Activated B cell treated with CpG ODN at 0.5 μM for 24 hours (primary cell): Measurements from ENCODE around the gene SGMS2. TPM values are rescaled to one million over a fixed set of nuclear protein-coding genes. Genes with fewer than 3 reads are reported as not detected.

ENCODE experiments used
- ATAC-seq: fragments of 200-7000 bp; cut with Tn5 transposase; one replicate; pipeline ENCODE4 v1.10.0; 2021; ENCODE audit warnings: low read depth, mild to moderate bottlenecking, moderate library complexity
- CTCF ChIA-PET: fragments of 350-600 bp; sonication (Branson Sonifier 250); formaldehyde crosslinking; loops from one replicate; lab custom pipeline; 2021; ENCODE audit warnings: antibody characterized with exemption; lab: Charles Lee
- POLR2A ChIA-PET: fragments of 350-600 bp; sonication (Branson Sonifier 250); formaldehyde crosslinking; loops from one replicate; lab custom pipeline; 2021; ENCODE audit warnings: antibody characterized with exemption; lab: Charles Lee
- DNase-seq: peaks from one replicate; pipeline ENCODE4 v3.0.0; 2022
- H3K27ac Mint-ChIP-seq: one replicate; pipeline ENCODE4 v1.8.0; 2020; ENCODE audit warnings: mixed read lengths
- H3K27me3 Mint-ChIP-seq: one replicate; pipeline ENCODE4 v1.8.0; 2021; ENCODE audit warnings: mixed read lengths
- H3K36me3 Mint-ChIP-seq: one replicate; pipeline ENCODE4 v1.8.0; 2021; ENCODE audit warnings: low read depth, mixed read lengths
- H3K4me1 Mint-ChIP-seq: one replicate; pipeline ENCODE4 v1.8.0; 2021; ENCODE audit warnings: mixed read lengths
- H3K4me3 Mint-ChIP-seq: one replicate; pipeline ENCODE4 v1.8.0; 2020; ENCODE audit warnings: mild to moderate bottlenecking, mixed read lengths
- H3K9me3 Mint-ChIP-seq: one replicate; pipeline ENCODE4 v1.8.0; 2020; ENCODE audit warnings: mixed read lengths
- intact Hi-C: fragments of 100-400 bp; cut with micrococcal nuclease; formaldehyde crosslinking; loops from one replicate; pipeline ENCODE4 v1.15.1; 2024
- total RNA-seq: library from RNA; stranded (reverse); gene quantifications from 2 replicates; pipeline ENCODE4 v1.2.3, GENCODE V29; 2022
- TF ChIP-seq, protein P1 (sequence below): fragments of 200-600 bp; IDR thresholded peaks from one replicate; pipeline ENCODE4 v1.8.0; 2022; ENCODE audit warnings: antibody characterized with exemption, mild to moderate bottlenecking

SGMS2 gene
- total RNA-seq, 1 donor from 2014 or later: not detected

DNA sequence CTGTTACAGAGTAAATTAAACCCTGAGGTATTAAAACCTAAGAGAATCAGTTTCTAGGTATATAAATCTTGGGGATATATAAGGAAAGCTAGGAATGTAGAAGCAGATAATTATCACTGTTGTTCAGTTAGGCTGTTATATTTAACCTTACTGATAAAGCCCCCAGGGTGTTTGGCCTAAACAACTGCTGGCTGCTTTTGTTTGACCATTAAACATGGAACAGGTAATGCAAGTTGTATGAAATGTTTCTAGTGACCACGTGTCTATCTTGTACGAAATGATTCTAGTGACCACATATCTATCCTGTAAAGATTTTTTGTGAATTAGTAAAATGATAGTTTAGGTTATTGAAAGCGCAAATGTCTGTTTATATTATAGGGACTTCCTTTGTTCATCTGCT is 52.6 kb downstream of the SGMS2 start:
- DNase-seq (no peak), ATAC-seq (no peak)
- intact Hi-C loops: no loop called here
- ChIA-PET POLR2A (no interaction called here), CTCF (no interaction called here)
- Mint-ChIP-seq H3K4me3 (no peak overlapping the region), H3K36me3 (no peaks in the 10 kb centered on the region), H3K27ac (no peak overlapping the region), H3K4me1 (no peaks in the 10 kb centered on the region), H3K9me3 (peaks cover 3% of the 10 kb centered on the region), H3K27me3 (peaks cover 11% of the 10 kb centered on the region)
- TF ChIP-seq, protein P1, sequence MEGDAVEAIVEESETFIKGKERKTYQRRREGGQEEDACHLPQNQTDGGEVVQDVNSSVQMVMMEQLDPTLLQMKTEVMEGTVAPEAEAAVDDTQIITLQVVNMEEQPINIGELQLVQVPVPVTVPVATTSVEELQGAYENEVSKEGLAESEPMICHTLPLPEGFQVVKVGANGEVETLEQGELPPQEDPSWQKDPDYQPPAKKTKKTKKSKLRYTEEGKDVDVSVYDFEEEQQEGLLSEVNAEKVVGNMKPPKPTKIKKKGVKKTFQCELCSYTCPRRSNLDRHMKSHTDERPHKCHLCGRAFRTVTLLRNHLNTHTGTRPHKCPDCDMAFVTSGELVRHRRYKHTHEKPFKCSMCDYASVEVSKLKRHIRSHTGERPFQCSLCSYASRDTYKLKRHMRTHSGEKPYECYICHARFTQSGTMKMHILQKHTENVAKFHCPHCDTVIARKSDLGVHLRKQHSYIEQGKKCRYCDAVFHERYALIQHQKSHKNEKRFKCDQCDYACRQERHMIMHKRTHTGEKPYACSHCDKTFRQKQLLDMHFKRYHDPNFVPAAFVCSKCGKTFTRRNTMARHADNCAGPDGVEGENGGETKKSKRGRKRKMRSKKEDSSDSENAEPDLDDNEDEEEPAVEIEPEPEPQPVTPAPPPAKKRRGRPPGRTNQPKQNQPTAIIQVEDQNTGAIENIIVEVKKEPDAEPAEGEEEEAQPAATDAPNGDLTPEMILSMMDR: no peak

DNA sequence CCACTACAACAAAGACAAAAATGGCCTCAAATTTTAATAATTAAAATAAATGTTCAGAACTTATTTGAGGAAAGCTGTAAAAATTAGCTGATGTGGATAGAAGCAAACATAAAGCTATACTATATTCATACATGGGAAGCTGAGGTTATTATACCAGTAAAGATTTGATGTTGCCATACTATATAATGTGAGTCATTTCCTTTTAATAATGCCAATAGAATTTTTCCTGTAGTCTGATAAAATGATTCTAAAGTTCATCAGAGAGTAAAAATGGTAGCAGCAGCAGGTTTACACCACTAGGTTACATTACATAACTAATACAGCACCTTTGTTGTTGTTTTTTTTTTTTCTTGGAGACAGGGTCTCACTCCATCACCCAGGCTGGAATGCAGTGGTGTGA is 61.1 kb downstream of the SGMS2 start:
- intact Hi-C loops: no loop called here
- TF ChIP-seq, protein P1: no peak
- Mint-ChIP-seq H3K36me3 (no peaks in the 10 kb centered on the region), H3K9me3 (peaks cover 2% of the 10 kb centered on the region), H3K27me3 (peaks cover 5% of the 10 kb centered on the region), H3K27ac (no peak overlapping the region), H3K4me1 (no peaks in the 10 kb centered on the region), H3K4me3 (no peak overlapping the region)
- CTCF ChIA-PET: no interaction called here
- POLR2A ChIA-PET: no interaction called here
- no peak for ATAC-seq
- DNase-seq: no peak

DNA sequence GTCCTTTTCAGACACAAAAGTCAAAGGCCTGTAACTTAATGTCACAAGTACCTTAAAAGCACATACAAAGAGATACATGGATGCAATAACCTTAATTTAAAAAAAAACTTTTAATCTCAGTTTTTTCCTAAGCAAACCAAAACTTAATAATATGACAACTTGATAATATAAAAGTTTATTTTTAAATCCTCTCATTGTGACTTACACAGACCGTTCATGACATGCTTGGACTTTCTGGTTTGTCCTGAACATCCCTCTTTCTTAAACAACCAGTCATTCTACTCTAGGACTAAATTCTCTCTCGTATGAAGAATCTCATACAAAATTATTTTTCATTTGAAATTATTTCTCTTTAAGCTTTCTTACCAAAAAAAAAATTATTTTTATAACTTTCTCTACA is 63.5 kb downstream of the SGMS2 start:
- POLR2A ChIA-PET: no interaction called here
- no peaks in the 10 kb centered on the region for H3K4me1 Mint-ChIP-seq
- H3K9me3 Mint-ChIP-seq: peaks cover 2% of the 10 kb centered on the region
- no peaks in the 10 kb centered on the region for H3K36me3 Mint-ChIP-seq
- CTCF ChIA-PET: no interaction called here
- no peak overlapping the region for H3K27ac Mint-ChIP-seq
- DNase-seq: no peak
- intact Hi-C loops: no loop called here
- H3K27me3 Mint-ChIP-seq: peaks cover 6% of the 10 kb centered on the region
- no peak for ATAC-seq
- TF ChIP-seq, protein P1: no peak
- H3K4me3 Mint-ChIP-seq: no peak overlapping the region

DNA sequence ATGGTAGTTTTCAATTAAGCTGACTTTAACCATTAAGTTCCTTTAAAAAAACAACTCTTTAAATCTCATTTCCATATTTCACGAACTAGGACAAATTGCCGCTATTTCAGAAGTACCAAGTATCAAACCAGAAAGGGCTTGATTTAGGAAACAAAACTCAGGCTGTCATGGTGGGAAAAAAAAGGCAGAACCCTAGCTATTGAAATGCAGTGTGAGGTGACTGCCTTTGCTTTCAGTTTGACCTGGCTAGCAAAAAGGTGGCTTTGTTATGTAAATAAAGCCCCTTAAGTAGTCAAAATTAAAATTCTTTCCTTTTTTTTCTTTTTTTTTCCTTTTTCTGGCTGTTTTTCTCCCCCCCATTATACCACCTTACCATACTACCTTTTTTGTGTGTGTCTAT is 66.0 kb downstream of the SGMS2 start:
- H3K27ac Mint-ChIP-seq: no peak overlapping the region
- H3K4me3 Mint-ChIP-seq: no peak overlapping the region
- DNase-seq (no peak), ATAC-seq (no peak)
- H3K9me3 Mint-ChIP-seq: peaks cover 2% of the 10 kb centered on the region
- CTCF ChIA-PET: no interaction called here
- H3K4me1 Mint-ChIP-seq: no peaks in the 10 kb centered on the region
- TF ChIP-seq, protein P1: no peak
- H3K27me3 Mint-ChIP-seq: peaks cover 13% of the 10 kb centered on the region
- no peaks in the 10 kb centered on the region for H3K36me3 Mint-ChIP-seq
- POLR2A ChIA-PET: no interaction called here
- intact Hi-C loops: no loop called here

DNA sequence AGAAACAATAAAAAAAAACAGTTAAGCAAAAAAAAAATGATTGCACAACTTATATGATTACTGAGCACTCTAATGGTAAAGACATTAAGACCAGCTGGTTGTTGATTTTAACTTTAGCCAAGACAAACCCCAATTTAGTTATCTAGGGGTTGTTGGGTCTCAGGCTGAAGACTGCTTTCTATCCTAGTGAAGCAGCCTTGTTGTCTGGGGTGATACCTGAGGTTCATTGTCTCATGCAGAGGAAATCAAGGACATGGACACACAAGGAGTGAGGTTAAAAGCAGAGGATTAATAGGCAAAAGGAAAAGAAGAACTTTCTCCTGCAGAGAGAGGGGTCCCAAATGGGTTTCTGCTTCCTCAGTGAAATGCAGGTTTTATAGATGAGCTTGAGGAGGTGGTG is 66.6 kb downstream of the SGMS2 start:
- TF ChIP-seq, protein P1: no peak
- CTCF ChIA-PET: no interaction called here
- peaks cover 2% of the 10 kb centered on the region for H3K9me3 Mint-ChIP-seq

More for the DNA sequence above, 66.6 kb downstream of the SGMS2 start:
- no peak overlapping the region for H3K27ac Mint-ChIP-seq
- H3K36me3 Mint-ChIP-seq: no peaks in the 10 kb centered on the region
- no peak overlapping the region for H3K4me3 Mint-ChIP-seq
- DNase-seq (no peak), ATAC-seq (no peak)
- intact Hi-C loops: no loop called here
- H3K27me3 Mint-ChIP-seq: peaks cover 15% of the 10 kb centered on the region
- POLR2A ChIA-PET: no interaction called here
- no peaks in the 10 kb centered on the region for H3K4me1 Mint-ChIP-seq
